Measurements from ENCODE around the gene DOCK8. TPM values are rescaled to one million over a fixed set of nuclear protein-coding genes. Genes with fewer than 3 reads are reported as not detected.
"Not testable (repeated sequence)": the region's sequence is repeated elsewhere in the genome, so short reads cannot be mapped to it uniquely, and the experiment has no call there.

Gene DOCK8
- total RNA-seq, 1 experiment from 2014 or later: 5.6 TPM

- DNase-seq (ENCODE audit: low read depth): no peak
- in situ Hi-C loops (cut with HindIII; ENCODE audit: low pct_unique_long_range_greater_than_20kb, low sequenced_read_pairs): no loop called here
These were observed 163.6 kb downstream of the DOCK8 start for GRCh38 chr9:378263-378662.

GRCh38 chr9:382383-382782 is 167.7 kb downstream of the DOCK8 start:
- no peak for DNase-seq (ENCODE audit: low read depth)
- in situ Hi-C loops (cut with HindIII; ENCODE audit: low pct_unique_long_range_greater_than_20kb, low sequenced_read_pairs): no loop called here

- in situ Hi-C loops (cut with HindIII; ENCODE audit: low pct_unique_long_range_greater_than_20kb, low sequenced_read_pairs): no loop called here
These were observed 171.2 kb downstream of the DOCK8 start for GRCh38 chr9:385818-386398.

GRCh38 chr9:389159-389558 is 174.5 kb downstream of the DOCK8 start:
- in situ Hi-C loops (cut with HindIII; ENCODE audit: low pct_unique_long_range_greater_than_20kb, low sequenced_read_pairs): no loop called here
- no peak for DNase-seq (ENCODE audit: low read depth)

More at GRCh38 chr9:385818-386398, 171.2 kb downstream of the DOCK8 start:
- DNase-seq (ENCODE audit: low read depth): peak; percentile 62

- in situ Hi-C loops (cut with HindIII; ENCODE audit: low pct_unique_long_range_greater_than_20kb, low sequenced_read_pairs): no loop called here
- DNase-seq (ENCODE audit: low read depth): no peak
These were observed 175.1 kb downstream of the DOCK8 start for GRCh38 chr9:389758-390157.

GRCh38 chr9:392077-392804 is 177.6 kb downstream of the DOCK8 start:
- no peak for DNase-seq (ENCODE audit: low read depth)
- in situ Hi-C loops (cut with HindIII; ENCODE audit: low pct_unique_long_range_greater_than_20kb, low sequenced_read_pairs): no loop called here

- in situ Hi-C loops (cut with HindIII; ENCODE audit: low pct_unique_long_range_greater_than_20kb, low sequenced_read_pairs): no loop called here
- no peak for DNase-seq (ENCODE audit: low read depth)
These were observed 179.8 kb downstream of the DOCK8 start for GRCh38 chr9:394347-395052.

- in situ Hi-C loops (cut with HindIII; ENCODE audit: low pct_unique_long_range_greater_than_20kb, low sequenced_read_pairs): no loop called here
- no peak for DNase-seq (ENCODE audit: low read depth)
These were observed 181.7 kb downstream of the DOCK8 start for GRCh38 chr9:396396-396795.

- in situ Hi-C loops (cut with HindIII; ENCODE audit: low pct_unique_long_range_greater_than_20kb, low sequenced_read_pairs): no loop called here
- no peak for DNase-seq (ENCODE audit: low read depth)
These were observed 183.4 kb downstream of the DOCK8 start for GRCh38 chr9:398085-398484.

- in situ Hi-C loops (cut with HindIII; ENCODE audit: low pct_unique_long_range_greater_than_20kb, low sequenced_read_pairs): no loop called here
- no peak for DNase-seq (ENCODE audit: low read depth)
These were observed 186.6 kb downstream of the DOCK8 start for GRCh38 chr9:401223-401622.

GRCh38 chr9:404234-404633 is 189.6 kb downstream of the DOCK8 start:
- in situ Hi-C loops (cut with HindIII; ENCODE audit: low pct_unique_long_range_greater_than_20kb, low sequenced_read_pairs): no loop called here
- no peak for DNase-seq (ENCODE audit: low read depth)

- in situ Hi-C loops (cut with HindIII; ENCODE audit: low pct_unique_long_range_greater_than_20kb, low sequenced_read_pairs): no loop called here
- no peak for DNase-seq (ENCODE audit: low read depth)
These were observed 190.7 kb downstream of the DOCK8 start for GRCh38 chr9:405341-405740.

- DNase-seq (ENCODE audit: low read depth): no peak
- in situ Hi-C loops (cut with HindIII; ENCODE audit: low pct_unique_long_range_greater_than_20kb, low sequenced_read_pairs): no loop called here
These were observed 192.4 kb downstream of the DOCK8 start for GRCh38 chr9:406886-407654.

- in situ Hi-C loops (cut with HindIII; ENCODE audit: low pct_unique_long_range_greater_than_20kb, low sequenced_read_pairs); DNase-seq (ENCODE audit: low read depth): not testable (repeated sequence)
These were observed 195.0 kb downstream of the DOCK8 start for GRCh38 chr9:409655-410054.

- in situ Hi-C loops (cut with HindIII; ENCODE audit: low pct_unique_long_range_greater_than_20kb, low sequenced_read_pairs): no loop called here
These were observed 199.9 kb downstream of the DOCK8 start for GRCh38 chr9:414595-414994.

GRCh38 chr9:419571-420171 is 205.0 kb downstream of the DOCK8 start:
- peak; percentile 93 for DNase-seq (ENCODE audit: low read depth)
- in situ Hi-C loops (cut with HindIII; ENCODE audit: low pct_unique_long_range_greater_than_20kb, low sequenced_read_pairs): no loop called here

More at GRCh38 chr9:414595-414994, 199.9 kb downstream of the DOCK8 start:
- DNase-seq (ENCODE audit: low read depth): no peak

- in situ Hi-C loops (cut with HindIII; ENCODE audit: low pct_unique_long_range_greater_than_20kb, low sequenced_read_pairs): no loop called here
- no peak for DNase-seq (ENCODE audit: low read depth)
These were observed 207.2 kb downstream of the DOCK8 start for GRCh38 chr9:421896-422295.

GRCh38 chr9:426264-426663 is 211.6 kb downstream of the DOCK8 start:
- DNase-seq (ENCODE audit: low read depth): no peak
- in situ Hi-C loops (cut with HindIII; ENCODE audit: low pct_unique_long_range_greater_than_20kb, low sequenced_read_pairs): no loop called here
